ENCODE measurements around the gene B3GALT4. TPM values are rescaled to one million over a fixed set of nuclear protein-coding genes. Genes with fewer than 3 reads are reported as not detected.

B3GALT4 gene
- total and polyA plus RNA-seq, 2 of the 13 experiments (the other 11 are each of a cell fraction or from before 2014, with no cell fraction given): 0.04 to 0.27 TPM

DNA sequence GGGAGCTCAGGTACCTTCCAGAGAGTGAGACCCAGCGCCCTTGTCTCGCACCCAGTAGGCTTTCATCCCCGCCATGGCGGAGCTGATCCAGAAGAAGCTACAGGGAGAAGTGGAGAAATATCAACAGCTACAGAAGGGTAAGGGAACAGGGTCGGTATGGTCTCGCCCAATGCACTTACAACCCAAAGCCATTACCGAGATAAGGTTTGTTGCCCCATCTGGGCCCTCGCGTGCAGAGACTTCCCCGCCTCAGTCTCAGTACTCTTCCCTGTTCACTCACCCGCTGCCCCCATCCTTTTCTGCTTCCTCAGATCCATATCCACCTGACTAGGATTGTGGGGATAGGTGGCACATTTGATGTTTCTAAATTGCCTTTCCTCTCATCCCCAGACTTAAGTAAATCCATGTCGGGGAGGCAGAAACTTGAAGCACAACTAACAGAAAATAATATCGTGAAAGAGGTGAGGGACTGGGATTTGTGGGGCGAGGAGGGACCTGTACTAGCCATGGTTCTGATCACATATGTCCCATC is 12.9 kb downstream of the B3GALT4 start (continued):
- TF ChIP-seq, protein P1, sequence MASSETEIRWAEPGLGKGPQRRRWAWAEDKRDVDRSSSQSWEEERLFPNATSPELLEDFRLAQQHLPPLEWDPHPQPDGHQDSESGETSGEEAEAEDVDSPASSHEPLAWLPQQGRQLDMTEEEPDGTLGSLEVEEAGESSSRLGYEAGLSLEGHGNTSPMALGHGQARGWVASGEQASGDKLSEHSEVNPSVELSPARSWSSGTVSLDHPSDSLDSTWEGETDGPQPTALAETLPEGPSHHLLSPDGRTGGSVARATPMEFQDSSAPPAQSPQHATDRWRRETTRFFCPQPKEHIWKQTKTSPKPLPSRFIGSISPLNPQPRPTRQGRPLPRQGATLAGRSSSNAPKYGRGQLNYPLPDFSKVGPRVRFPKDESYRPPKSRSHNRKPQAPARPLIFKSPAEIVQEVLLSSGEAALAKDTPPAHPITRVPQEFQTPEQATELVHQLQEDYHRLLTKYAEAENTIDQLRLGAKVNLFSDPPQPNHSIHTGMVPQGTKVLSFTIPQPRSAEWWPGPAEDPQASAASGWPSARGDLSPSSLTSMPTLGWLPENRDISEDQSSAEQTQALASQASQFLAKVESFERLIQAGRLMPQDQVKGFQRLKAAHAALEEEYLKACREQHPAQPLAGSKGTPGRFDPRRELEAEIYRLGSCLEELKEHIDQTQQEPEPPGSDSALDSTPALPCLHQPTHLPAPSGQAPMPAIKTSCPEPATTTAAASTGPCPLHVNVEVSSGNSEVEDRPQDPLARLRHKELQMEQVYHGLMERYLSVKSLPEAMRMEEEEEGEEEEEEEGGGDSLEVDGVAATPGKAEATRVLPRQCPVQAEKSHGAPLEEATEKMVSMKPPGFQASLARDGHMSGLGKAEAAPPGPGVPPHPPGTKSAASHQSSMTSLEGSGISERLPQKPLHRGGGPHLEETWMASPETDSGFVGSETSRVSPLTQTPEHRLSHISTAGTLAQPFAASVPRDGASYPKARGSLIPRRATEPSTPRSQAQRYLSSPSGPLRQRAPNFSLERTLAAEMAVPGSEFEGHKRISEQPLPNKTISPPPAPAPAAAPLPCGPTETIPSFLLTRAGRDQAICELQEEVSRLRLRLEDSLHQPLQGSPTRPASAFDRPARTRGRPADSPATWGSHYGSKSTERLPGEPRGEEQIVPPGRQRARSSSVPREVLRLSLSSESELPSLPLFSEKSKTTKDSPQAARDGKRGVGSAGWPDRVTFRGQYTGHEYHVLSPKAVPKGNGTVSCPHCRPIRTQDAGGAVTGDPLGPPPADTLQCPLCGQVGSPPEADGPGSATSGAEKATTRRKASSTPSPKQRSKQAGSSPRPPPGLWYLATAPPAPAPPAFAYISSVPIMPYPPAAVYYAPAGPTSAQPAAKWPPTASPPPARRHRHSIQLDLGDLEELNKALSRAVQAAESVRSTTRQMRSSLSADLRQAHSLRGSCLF (CRISPR knock-in tag; IDR thresholded peaks at IDR 0.05; ENCODE audit: borderline replicate concordance): no peak
- TF ChIP-seq JUND (CRISPR knock-in tag; IDR thresholded peaks at IDR 0.05): no peak
- TF ChIP-seq ZBTB1 (CRISPR knock-in tag; IDR thresholded peaks at IDR 0.05; ENCODE audit: borderline replicate concordance): no peak
- TF ChIP-seq ZNF431 (CRISPR knock-in tag; IDR thresholded peaks at IDR 0.05; ENCODE audit: borderline replicate concordance, low read depth): no peak
- TF ChIP-seq, protein P2, sequence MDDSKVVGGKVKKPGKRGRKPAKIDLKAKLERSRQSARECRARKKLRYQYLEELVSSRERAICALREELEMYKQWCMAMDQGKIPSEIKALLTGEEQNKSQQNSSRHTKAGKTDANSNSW (CRISPR knock-in tag; IDR thresholded peaks at IDR 0.05; ENCODE audit: borderline replicate concordance): peak; percentile 25; the same call in 1 of the 2 replicates
- TF ChIP-seq CENPX (CRISPR knock-in tag; IDR thresholded peaks at IDR 0.05): no peak
- no peak for TF ChIP-seq EP300 (IDR thresholded peaks at IDR 0.05; ENCODE audit: low read depth in 2 of 2, low read length in 2 of 2)
- no peak for TF ChIP-seq EP300 (CRISPR knock-in tag; IDR thresholded peaks at IDR 0.05; ENCODE audit: borderline replicate concordance)
- TF ChIP-seq FIP1L1 (IDR thresholded peaks at IDR 0.05; ENCODE audit: borderline replicate concordance, insufficient read depth, low read depth, low read length): no peak
